Stimulated activated naive CD4-positive, alpha-beta T cell treated with Interleukin-2 at 50 U/mL for 16 hours (primary cell): Measurements from ENCODE around the gene KIAA0513.

Source experiments
- DNase-seq: peaks from one replicate; lab custom pipeline; 2025; lab: John Stamatoyannopoulos, UW

KIAA0513 gene

GRCh38 chr16:85090873-85091521 is 63.4 kb downstream of the KIAA0513 start:
- no peak for DNase-seq

DNA sequence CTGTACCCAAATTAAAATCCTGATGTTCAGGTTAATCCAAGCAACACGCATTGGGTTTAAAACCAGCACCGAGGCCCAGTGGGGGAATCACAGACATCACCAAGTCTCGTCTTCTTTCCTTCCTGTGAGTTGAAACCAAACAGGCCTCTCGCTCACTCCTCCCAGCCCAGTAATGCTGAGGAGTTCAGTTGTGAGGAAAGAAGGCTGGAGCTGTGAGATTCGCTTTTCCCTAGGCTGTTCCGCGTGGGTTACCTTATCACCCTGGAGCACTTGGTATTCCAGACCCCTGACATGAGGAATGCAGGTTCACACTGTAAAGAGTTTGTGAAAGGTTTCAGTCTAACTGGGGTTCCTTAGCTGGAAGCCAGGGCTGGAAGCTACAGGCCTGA is 63.9 kb downstream of the KIAA0513 start:
- no peak for DNase-seq

GRCh38 chr16:85092309-85092708 is 64.7 kb downstream of the KIAA0513 start:
- DNase-seq, result no peak

DNA sequence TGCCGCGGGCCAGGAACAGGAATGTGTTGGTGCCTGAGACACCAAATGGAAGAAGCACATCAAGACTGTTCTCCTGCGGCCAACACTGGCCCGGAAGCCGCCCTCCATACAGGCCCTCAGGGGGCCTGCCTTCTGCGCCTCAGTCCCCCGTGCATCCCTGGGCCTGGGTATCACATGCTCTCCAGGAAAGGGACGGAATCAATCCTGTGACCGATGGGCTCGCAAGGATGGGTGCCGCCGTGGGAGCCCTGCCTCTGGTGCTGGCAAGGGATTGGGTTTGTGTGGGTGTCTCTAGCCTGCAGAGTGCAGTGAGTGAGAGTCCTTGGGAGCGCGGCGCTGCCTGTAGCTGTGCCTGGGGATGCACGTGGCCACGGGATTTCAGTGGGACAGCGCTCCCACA is 65.3 kb downstream of the KIAA0513 start:
- DNase-seq, result no peak

DNA sequence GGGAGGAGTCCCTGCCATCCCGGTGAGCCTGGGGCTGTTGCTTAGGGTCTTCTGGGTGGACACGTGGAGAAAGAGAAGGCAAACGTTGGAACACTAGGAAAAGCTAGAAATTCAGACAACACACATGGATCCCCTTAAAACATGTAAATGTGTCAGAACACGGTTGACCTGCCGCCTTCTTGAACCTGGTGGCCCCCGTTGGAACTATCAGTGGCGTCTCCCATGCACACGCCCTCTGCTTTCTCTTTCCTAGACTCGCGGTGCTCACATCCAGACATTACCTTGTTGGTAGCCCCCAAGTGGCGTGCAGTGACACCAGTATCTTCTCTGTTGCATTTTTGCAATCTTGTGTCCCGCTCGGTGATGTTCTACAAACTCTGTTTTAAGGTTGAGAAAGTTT is 66.1 kb downstream of the KIAA0513 start:
- DNase-seq, result no peak

GRCh38 chr16:85094176-85094805 is 66.7 kb downstream of the KIAA0513 start:
- no peak for DNase-seq

GRCh38 chr16:85094812-85095211 is 67.2 kb downstream of the KIAA0513 start:
- DNase-seq, result no peak

DNA sequence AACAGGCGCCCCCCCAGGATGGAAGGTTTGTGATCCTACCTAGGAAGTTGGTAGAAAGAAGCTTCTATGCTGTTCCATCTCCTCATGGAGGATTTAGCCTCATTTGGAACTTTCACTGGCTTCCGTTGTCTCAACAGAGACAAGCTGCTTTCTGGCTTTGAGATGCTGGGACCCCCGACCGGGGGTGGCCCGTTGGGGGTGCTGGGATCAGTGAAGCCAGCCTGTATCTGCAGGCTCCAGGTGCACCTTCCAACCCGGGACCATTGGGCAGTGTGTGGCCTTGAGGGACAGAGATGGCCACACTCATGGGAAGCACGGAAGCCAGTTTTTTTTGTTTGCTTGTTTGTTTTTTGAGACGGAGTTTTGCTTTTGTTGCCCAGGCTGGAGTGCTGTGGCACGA is 69.3 kb downstream of the KIAA0513 start:
- DNase-seq, result no peak

DNA sequence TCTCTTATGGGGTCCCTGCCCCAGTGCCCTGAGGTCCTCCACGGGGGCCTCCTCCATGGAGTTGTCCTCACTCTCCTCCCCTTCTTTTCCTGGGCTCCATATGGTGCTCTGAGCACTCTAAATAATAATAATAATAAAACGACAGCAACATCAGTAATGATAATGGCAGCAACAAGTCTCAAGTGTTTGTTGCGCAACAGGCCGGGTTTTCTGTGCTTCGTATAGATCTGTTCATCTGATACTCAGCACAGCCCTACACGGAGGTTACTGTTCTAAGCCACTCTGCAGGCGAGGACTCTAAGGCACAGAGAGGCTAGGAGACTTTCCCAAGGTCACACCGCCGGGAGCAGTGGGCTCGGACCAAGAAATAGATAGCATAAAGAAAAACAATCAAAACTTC is 71.0 kb downstream of the KIAA0513 start:
- no peak for DNase-seq

- DNase-seq, result no peak
Measured at GRCh38 chr16:85100265-85100664, 72.7 kb downstream of the KIAA0513 start.

GRCh38 chr16:85101956-85102630 is 74.5 kb downstream of the KIAA0513 start:
- DNase-seq, result no peak

- no peak for DNase-seq
Measured at GRCh38 chr16:85103114-85104079, 75.8 kb downstream of the KIAA0513 start.

DNA sequence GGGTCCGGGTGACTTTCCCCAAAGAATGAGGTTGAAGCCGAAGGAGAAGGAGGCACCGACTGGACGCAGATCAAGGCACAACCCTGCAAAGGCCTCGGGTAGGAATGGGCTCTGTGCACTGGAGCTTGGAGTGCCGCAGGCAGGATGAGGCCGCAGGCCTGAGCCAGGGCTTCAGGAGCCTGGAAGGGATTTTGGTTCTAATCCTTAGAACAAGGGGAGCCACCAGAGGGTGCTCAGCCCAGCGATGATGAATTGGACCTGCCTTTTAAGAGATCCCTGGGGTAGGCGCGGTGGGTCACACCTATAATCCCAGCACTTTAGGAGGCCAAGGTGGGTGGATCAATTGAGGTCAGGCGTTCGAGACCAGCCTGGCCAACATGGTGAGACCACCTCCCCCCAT is 76.6 kb downstream of the KIAA0513 start:
- no peak for DNase-seq

GRCh38 chr16:85104821-85105391 is 77.3 kb downstream of the KIAA0513 start:
- DNase-seq, result no peak

- DNase-seq, result no peak
Measured at GRCh38 chr16:85105475-85105874, 77.9 kb downstream of the KIAA0513 start.

GRCh38 chr16:85107083-85107482 is 79.5 kb downstream of the KIAA0513 start:
- DNase-seq, result no peak

DNA sequence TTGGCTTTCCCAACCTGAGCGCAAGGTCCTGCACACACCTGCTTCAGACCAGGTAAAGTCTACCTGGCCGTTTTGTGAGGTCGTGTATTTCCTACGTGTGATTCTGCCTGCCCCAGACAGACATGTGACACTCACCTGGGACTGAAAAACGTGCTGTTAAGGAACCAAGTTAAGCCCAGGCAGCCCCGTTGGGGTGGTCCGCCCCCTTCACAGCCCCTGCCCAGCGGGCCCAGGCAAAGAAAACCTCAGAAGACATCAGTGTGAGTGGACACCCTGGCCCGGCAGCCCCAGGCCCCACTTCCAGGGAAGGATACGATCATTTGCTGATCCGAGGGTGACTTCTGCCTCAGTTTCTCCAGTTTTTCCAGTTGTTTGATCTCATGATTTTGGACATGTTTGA is 79.9 kb downstream of the KIAA0513 start:
- no peak for DNase-seq

DNA sequence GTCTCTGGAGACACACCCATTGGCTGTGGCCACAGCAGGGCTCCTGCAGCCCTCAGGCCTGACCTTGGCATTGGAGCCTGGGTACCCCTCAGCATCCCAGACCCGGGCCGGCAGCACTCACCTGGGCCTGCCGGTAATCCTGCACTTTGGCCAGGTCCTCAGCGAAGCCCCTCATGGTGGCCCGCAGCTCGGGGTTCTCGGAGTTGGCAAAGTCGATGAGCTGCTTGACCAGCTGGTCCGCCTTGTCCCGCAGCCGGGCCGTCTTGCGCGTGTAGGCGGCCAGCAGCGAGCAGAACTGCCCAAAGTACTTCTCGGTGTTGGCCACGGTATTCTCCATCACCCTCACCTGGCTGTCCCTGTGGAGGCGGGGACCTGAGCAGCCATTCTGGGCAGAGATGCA is 82.5 kb downstream of the KIAA0513 start:
- no peak for DNase-seq

GRCh38 chr16:85111184-85111583 is 83.6 kb downstream of the KIAA0513 start:
- DNase-seq, result no peak

GRCh38 chr16:85112364-85112763 is 84.8 kb downstream of the KIAA0513 start, which contains the start of gene CIBAR2:
Gene CIBAR2 (minus strand): TSS chr16:85112472. CDS start chr16:85112352, 120 bp downstream.
- no peak for DNase-seq

- DNase-seq, result no peak
Measured at GRCh38 chr16:85113168-85113733, 85.7 kb downstream of the KIAA0513 start.
